ENCODE data around the gene PLXDC1.
"Not testable (repeated sequence)": the region's sequence is repeated elsewhere in the genome, so short reads cannot be mapped to it uniquely, and the experiment has no call there.

Gene PLXDC1

GRCh38 chr17:39045948-39046679 is 105.3 kb downstream of the PLXDC1 start:
- H3K4me1 Mint-ChIP-seq: no peaks in the 10 kb centered on the region
- peaks cover 11% of the 10 kb centered on the region for H3K27me3 Mint-ChIP-seq (ENCODE audit: low read depth)
- H3K27ac Mint-ChIP-seq: no peak overlapping the region
- H3K9me3 Mint-ChIP-seq: peaks cover 26% of the 10 kb centered on the region
- no peaks in the 10 kb centered on the region for H3K36me3 Mint-ChIP-seq (ENCODE audit: low read depth)
- no peak overlapping the region for H3K4me3 Mint-ChIP-seq
- peak in 1 of 3 experiments; percentile 18 for TF ChIP-seq CTCF (IDR thresholded peaks at IDR 0.05; ENCODE audit: unreplicated experiment in 3 of 3)

GRCh38 chr17:39036009-39036408 is 115.4 kb downstream of the PLXDC1 start:
- no peak overlapping the region for H3K4me3 Mint-ChIP-seq

GRCh38 chr17:39035578-39035977 is 115.9 kb downstream of the PLXDC1 start:
- H3K27me3 Mint-ChIP-seq (ENCODE audit: low read depth); H3K9me3 Mint-ChIP-seq; H3K4me1 Mint-ChIP-seq; H3K36me3 Mint-ChIP-seq (ENCODE audit: low read depth); H3K4me3 Mint-ChIP-seq; H3K27ac Mint-ChIP-seq: not testable (repeated sequence)

More at GRCh38 chr17:39036009-39036408, 115.4 kb downstream of the PLXDC1 start:
- H3K27me3 Mint-ChIP-seq (ENCODE audit: low read depth): peaks cover 5% of the 10 kb centered on the region
- peaks cover 3% of the 10 kb centered on the region for H3K9me3 Mint-ChIP-seq
- no peak for TF ChIP-seq CTCF (IDR thresholded peaks at IDR 0.05; ENCODE audit: unreplicated experiment in 3 of 3)
- H3K36me3 Mint-ChIP-seq (ENCODE audit: low read depth): no peaks in the 10 kb centered on the region
- no peak overlapping the region for H3K27ac Mint-ChIP-seq
- H3K4me1 Mint-ChIP-seq: no peaks in the 10 kb centered on the region

- no peaks in the 10 kb centered on the region for H3K9me3 Mint-ChIP-seq
- peaks cover 12% of the 10 kb centered on the region for H3K4me1 Mint-ChIP-seq
- no peak overlapping the region for H3K4me3 Mint-ChIP-seq
- TF ChIP-seq CTCF (IDR thresholded peaks at IDR 0.05; ENCODE audit: unreplicated experiment in 3 of 3): no peak
- H3K27ac Mint-ChIP-seq: no peak overlapping the region
- H3K36me3 Mint-ChIP-seq (ENCODE audit: low read depth): no peaks in the 10 kb centered on the region
- H3K27me3 Mint-ChIP-seq (ENCODE audit: low read depth): peaks cover 28% of the 10 kb centered on the region
Observed at GRCh38 chr17:39028690-39029089, 122.7 kb downstream of the PLXDC1 start.

GRCh38 chr17:39027455-39028035 is 123.9 kb downstream of the PLXDC1 start:
- no peaks in the 10 kb centered on the region for H3K9me3 Mint-ChIP-seq
- peaks cover 28% of the 10 kb centered on the region for H3K27me3 Mint-ChIP-seq (ENCODE audit: low read depth)
- H3K36me3 Mint-ChIP-seq (ENCODE audit: low read depth): no peaks in the 10 kb centered on the region

More at GRCh38 chr17:39027455-39028035, 123.9 kb downstream of the PLXDC1 start:
- Mint-ChIP-seq H3K27ac (no peak overlapping the region), H3K4me3 (peak overlapping the region; percentile 64 to 81 (median 75)), H3K4me1 (peaks cover 12% of the 10 kb centered on the region)
- TF ChIP-seq CTCF (IDR thresholded peaks at IDR 0.05; ENCODE audit: unreplicated experiment in 3 of 3): no peak
